HepG2 (cell line): ENCODE results near the gene ME3. TPM values are rescaled to one million over a fixed set of nuclear protein-coding genes. Genes with fewer than 3 reads are reported as not detected.

ENCODE experiments used
- ATAC-seq: fragments of 200-7000 bp; cut with Tn5 transposase; 3 replicates; pipeline ENCODE4 v1.9.1; 2020; ENCODE audit warnings: mild to moderate bottlenecking, moderate library complexity
- BruUV-seq: library from RNA; stranded (reverse); fragments of 400-500 nt; replicated peaks from 2 replicates; lab custom pipeline; 2021; lab: Mats Ljungman, UMichigan
- CTCF ChIA-PET: fragments of 300-600 bp; formaldehyde crosslinking; extraction: SDS; loops from one replicate; lab custom pipeline; 2021; ENCODE audit warnings: low total read pairs, inconsistent platforms, low intra/inter-chr PET ratio; lab: Yijun Ruan, JAX
- POLR2A ChIA-PET: fragments of 350-600 bp; sonication (Branson Sonifier 250); formaldehyde crosslinking; loops from one replicate; lab custom pipeline; 2020; ENCODE audit warnings: antibody characterized with exemption, inconsistent platforms; lab: Yijun Ruan, JAX
- DNase-seq: peaks from one replicate; pipeline ENCODE4 v3.0.0-alpha.2; 2015; ENCODE audit warnings: low spot score
- FAIRE-seq: peaks from 3 replicates; lab custom pipeline; 2011; peaks lifted over from hg19 to GRCh38; lab: Jason Lieb, UNC
- H2AFZ ChIP-seq: one replicate; pipeline ENCODE4 v1.6.1; 2011; ENCODE audit warnings: low read length, inconsistent platforms
- H3K27ac ChIP-seq: fragments of 300-600 bp; 3 replicates; pipeline ENCODE4 v1.8.0; 2011; ENCODE audit warnings: mixed run types, mild to moderate bottlenecking, mixed read lengths, low read length, inconsistent platforms; ENCODE audit not compliant: insufficient read depth; ENCODE audit errors: extremely low read length
- H3K27me3 ChIP-seq, 2 experiments: fragments of 200-600 bp in 1 of 2; 2 replicates in 1 of 2; 3 replicates in 1 of 2; pipeline versions ENCODE4 v1.6.0 to v1.8.0; 2011; ENCODE audit warnings: low read length in 2 of 2, mild to moderate bottlenecking in 2 of 2, moderate library complexity in 2 of 2, inconsistent platforms in 1 of 2; ENCODE audit not compliant: insufficient read depth in 2 of 2, control insufficient read depth in 1 of 2
- H3K36me3 ChIP-seq, 2 experiments: fragments of 200-600 bp in 1 of 2; replicated peaks in 1 of 2; 2 replicates in 1 of 2; 3 replicates in 1 of 2; pipeline versions ENCODE4 v1.5.1 to v1.8.0; 2011; ENCODE audit warnings: low read length in 2 of 2, inconsistent platforms in 1 of 2; ENCODE audit not compliant: insufficient read depth in 2 of 2, control insufficient read depth in 1 of 2
- H3K4me1 ChIP-seq: 2 replicates; pipeline ENCODE4 v1.5.1; 2012; ENCODE audit warnings: low read length, inconsistent platforms; ENCODE audit not compliant: insufficient read depth
- H3K4me2 ChIP-seq: 2 replicates; pipeline ENCODE4 v1.6.0; 2011; ENCODE audit warnings: low read depth, low read length, inconsistent platforms
- H3K4me3 ChIP-seq, 3 experiments: fragments of 200-600 bp in 1 of 3; sonication (generic), shearing (Covaris generic) in 1 of 3; replicated peaks in 1 of 3; 2 replicates each; pipeline ENCODE4 v1.5.1; 2011 to 2016; ENCODE audit warnings: low read length in 3 of 3, inconsistent platforms in 2 of 3, low read depth in 2 of 3, mild to moderate bottlenecking in 2 of 3, control low read depth in 1 of 3, mixed read lengths in 1 of 3; ENCODE audit not compliant: insufficient read depth in 1 of 3
- H3K79me2 ChIP-seq: one replicate; pipeline ENCODE4 v1.6.1; 2011; ENCODE audit warnings: low read length, inconsistent platforms; ENCODE audit not compliant: insufficient read depth
- H3K9ac ChIP-seq: 2 replicates; pipeline ENCODE4 v1.6.0; 2011; ENCODE audit warnings: mild to moderate bottlenecking, low read depth, low read length, inconsistent platforms; ENCODE audit not compliant: insufficient read depth
- H3K9me3 ChIP-seq: 2 replicates; pipeline ENCODE4 v1.5.1; 2012; ENCODE audit warnings: mild to moderate bottlenecking, low read length
- H4K20me1 ChIP-seq: 2 replicates; pipeline ENCODE4 v1.6.0; 2011; ENCODE audit warnings: inconsistent platforms, mild to moderate bottlenecking, low read length, moderate library complexity; ENCODE audit not compliant: insufficient read depth
- GATAD2A ChIP-seq: IDR thresholded peaks from 2 replicates; pipeline ENCODE4 v1.6.1; 2016
- LRRFIP1 ChIP-seq: sonication (generic); formaldehyde crosslinking; conservative IDR thresholded peaks from 2 replicates; pipeline ENCODE4 v1.4.0; 2020; ENCODE audit warnings: missing genetic modification reagents
- TOPORS ChIP-seq: sonication (generic); formaldehyde crosslinking; IDR thresholded peaks from 2 replicates; pipeline ENCODE4 v1.8.0; 2023; ENCODE audit warnings: mild to moderate bottlenecking, missing genetic modification reagents
- ZFP36L1 ChIP-seq: sonication (generic); formaldehyde crosslinking; IDR thresholded peaks from 2 replicates; pipeline ENCODE4 v1.8.0; 2022; ENCODE audit warnings: mild to moderate bottlenecking, missing genetic modification reagents, moderate library complexity
- ZNF331 ChIP-seq: sonication (generic); formaldehyde crosslinking; IDR thresholded peaks from 2 replicates; pipeline ENCODE4 v1.4.0; 2020; ENCODE audit warnings: missing genetic modification reagents
- ZNF430 ChIP-seq: sonication (generic); formaldehyde crosslinking; IDR thresholded peaks from 2 replicates; pipeline ENCODE4 v1.9.0; 2021; ENCODE audit warnings: mild to moderate bottlenecking, missing genetic modification reagents
- ZNF451 ChIP-seq: sonication (generic); formaldehyde crosslinking; IDR thresholded peaks from 2 replicates; pipeline ENCODE4 v1.5.0; 2020; ENCODE audit warnings: mild to moderate bottlenecking, missing genetic modification reagents
- ZNF616 ChIP-seq: sonication (generic); formaldehyde crosslinking; IDR thresholded peaks from 2 replicates; pipeline ENCODE4 v1.5.0; 2020; ENCODE audit warnings: low read depth, mild to moderate bottlenecking, missing genetic modification reagents
- ZNF619 ChIP-seq: sonication (generic); formaldehyde crosslinking; IDR thresholded peaks from 2 replicates; pipeline ENCODE4 v1.4.0; 2020; ENCODE audit warnings: mild to moderate bottlenecking, missing genetic modification reagents
- ZNF703 ChIP-seq: sonication (generic); formaldehyde crosslinking; IDR thresholded peaks from 2 replicates; pipeline ENCODE4 v1.5.1; 2020; ENCODE audit warnings: missing genetic modification reagents, mild to moderate bottlenecking, moderate library complexity, borderline replicate concordance
- ZNF777 ChIP-seq: sonication (generic); formaldehyde crosslinking; IDR thresholded peaks from 2 replicates; pipeline ENCODE4 v1.4.0; 2020; ENCODE audit warnings: missing genetic modification reagents
- ZSCAN9 ChIP-seq: IDR thresholded peaks from 2 replicates; pipeline ENCODE4 v1.6.1; 2016; ENCODE audit warnings: borderline replicate concordance
- WGBS: methylation state at CpG from one replicate; pipeline ENCODE4 v1.1.6; 2017; ENCODE audit warnings: low lambda C conversion rate; 5-methylcytosine and 5-hydroxymethylcytosine counted together
- in situ Hi-C: cut with HindIII; loops from 2 replicates; pipeline ENCODE4 v1.10.0; 2017; ENCODE audit warnings: low pct_unique_long_range_greater_than_20kb; ENCODE audit not compliant: extremely low pct_ligation_motif_present
- intact Hi-C: fragments of 100-400 bp; cut with micrococcal nuclease; formaldehyde crosslinking; loops from one replicate; pipeline ENCODE4 v1.10.0; 2022; ENCODE audit not compliant: unreplicated experiment
- polyA plus RNA-seq, 8 experiments: library from polyadenylated mRNA; depleted of rRNA in 3 of 8; stranded (reverse) in 7 of 8; unstranded in 1 of 8; fragments of >200 nt; fragmentation: Illumina TruSeq in 4 of 8; extraction: Trizol in 4 of 8; gene quantifications; 2 replicates each; pipeline versions ENCODE4 v1.2.1 to v1.2.3, GENCODE V29; 2011 to 2016; ENCODE audit warnings: low read depth in 4 of 8, missing spikeins in 1 of 8, mixed read lengths in 1 of 8; ENCODE audit not compliant: insufficient read depth in 1 of 8
- total RNA-seq, 5 experiments: library from RNA; depleted of rRNA; stranded (reverse); fragments of >200 nt; fragmentation: Illumina TruSeq; extraction: Trizol; gene quantifications; 2 replicates each; pipeline ENCODE4 v1.2.3, GENCODE V29; 2016; ENCODE audit warnings: low read depth in 1 of 5
- TF ChIP-seq, protein P1 (sequence below): sonication (generic); formaldehyde crosslinking; IDR thresholded peaks from 2 replicates; pipeline ENCODE4 v1.8.1; 2023; ENCODE audit warnings: mild to moderate bottlenecking, missing genetic modification reagents, borderline replicate concordance
- TF ChIP-seq, protein P2 (sequence below): sonication (generic); formaldehyde crosslinking; IDR thresholded peaks from 2 replicates; pipeline ENCODE4 v1.4.0; 2020; ENCODE audit warnings: mild to moderate bottlenecking, missing genetic modification reagents
- TF ChIP-seq, protein P3 (sequence below): sonication (generic); formaldehyde crosslinking; IDR thresholded peaks from 2 replicates; pipeline ENCODE4 v1.9.0; 2021; ENCODE audit warnings: missing genetic modification reagents, borderline replicate concordance

Gene ME3
- total and polyA plus RNA-seq, 2 of the 13 experiments (the other 11 are each of a cell fraction or from before 2014, with no cell fraction given): not detected

- Histone ChIP-seq H3K27me3 (peaks cover 0 to 11% of the 10 kb centered on the region in 2 experiments; a peak in 3 of 5 replicates), H3K79me2 (no peaks in the 10 kb centered on the region), H3K4me3 (no peak overlapping the region), H3K27ac (no peak overlapping the region), H3K9me3 (no peaks in the 10 kb centered on the region), H3K4me1 (no peaks in the 10 kb centered on the region), H2AFZ (no peak overlapping the region), H4K20me1 (no peaks in the 10 kb centered on the region), H3K36me3 (no peaks in the 10 kb centered on the region), H3K9ac (no peak overlapping the region), H3K4me2 (no peak overlapping the region)
- FAIRE-seq (no peak), ATAC-seq (no peak), DNase-seq (no peak)
- POLR2A ChIA-PET: no interaction called here
- intact Hi-C loops (no loop called here), in situ Hi-C loops (no loop called here)
- TF ChIP-seq ZNF616 (CRISPR knock-in tag) (no peak), ZFP36L1 (CRISPR knock-in tag) (no peak), ZNF331 (CRISPR knock-in tag) (no peak), LRRFIP1 (CRISPR knock-in tag) (no peak), ZNF430 (CRISPR knock-in tag) (no peak), ZNF703 (CRISPR knock-in tag) (no peak), ZNF619 (CRISPR knock-in tag) (no peak), TOPORS (CRISPR knock-in tag) (no peak), ZNF451 (no peak), ZNF777 (CRISPR knock-in tag) (no peak), ZSCAN9 (no peak), GATAD2A (no peak)
- TF ChIP-seq, protein P1, sequence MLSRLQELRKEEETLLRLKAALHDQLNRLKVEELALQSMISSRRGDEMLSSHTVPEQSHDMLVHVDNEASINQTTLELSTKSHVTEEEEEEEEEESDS (CRISPR knock-in tag): no peak
- TF ChIP-seq, protein P2, sequence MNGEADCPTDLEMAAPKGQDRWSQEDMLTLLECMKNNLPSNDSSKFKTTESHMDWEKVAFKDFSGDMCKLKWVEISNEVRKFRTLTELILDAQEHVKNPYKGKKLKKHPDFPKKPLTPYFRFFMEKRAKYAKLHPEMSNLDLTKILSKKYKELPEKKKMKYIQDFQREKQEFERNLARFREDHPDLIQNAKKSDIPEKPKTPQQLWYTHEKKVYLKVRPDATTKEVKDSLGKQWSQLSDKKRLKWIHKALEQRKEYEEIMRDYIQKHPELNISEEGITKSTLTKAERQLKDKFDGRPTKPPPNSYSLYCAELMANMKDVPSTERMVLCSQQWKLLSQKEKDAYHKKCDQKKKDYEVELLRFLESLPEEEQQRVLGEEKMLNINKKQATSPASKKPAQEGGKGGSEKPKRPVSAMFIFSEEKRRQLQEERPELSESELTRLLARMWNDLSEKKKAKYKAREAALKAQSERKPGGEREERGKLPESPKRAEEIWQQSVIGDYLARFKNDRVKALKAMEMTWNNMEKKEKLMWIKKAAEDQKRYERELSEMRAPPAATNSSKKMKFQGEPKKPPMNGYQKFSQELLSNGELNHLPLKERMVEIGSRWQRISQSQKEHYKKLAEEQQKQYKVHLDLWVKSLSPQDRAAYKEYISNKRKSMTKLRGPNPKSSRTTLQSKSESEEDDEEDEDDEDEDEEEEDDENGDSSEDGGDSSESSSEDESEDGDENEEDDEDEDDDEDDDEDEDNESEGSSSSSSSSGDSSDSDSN (CRISPR knock-in tag): no peak
- TF ChIP-seq, protein P3, sequence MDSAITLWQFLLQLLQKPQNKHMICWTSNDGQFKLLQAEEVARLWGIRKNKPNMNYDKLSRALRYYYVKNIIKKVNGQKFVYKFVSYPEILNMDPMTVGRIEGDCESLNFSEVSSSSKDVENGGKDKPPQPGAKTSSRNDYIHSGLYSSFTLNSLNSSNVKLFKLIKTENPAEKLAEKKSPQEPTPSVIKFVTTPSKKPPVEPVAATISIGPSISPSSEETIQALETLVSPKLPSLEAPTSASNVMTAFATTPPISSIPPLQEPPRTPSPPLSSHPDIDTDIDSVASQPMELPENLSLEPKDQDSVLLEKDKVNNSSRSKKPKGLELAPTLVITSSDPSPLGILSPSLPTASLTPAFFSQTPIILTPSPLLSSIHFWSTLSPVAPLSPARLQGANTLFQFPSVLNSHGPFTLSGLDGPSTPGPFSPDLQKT (CRISPR knock-in tag): no peak
- CTCF ChIA-PET: no interaction called here
- WGBS: 20% methylated on average over 4 of the region's 4 CpGs
- BruUV-seq: no TSS peak
These were observed 49.3 kb downstream of the ME3 start for GRCh38 chr11:86623041-86623621.
